HL-60/S4 (cell line): ENCODE results near the gene RXRA.

ENCODE experiments used
- in situ Hi-C: fragments of 300-500 bp; cut with MboI; formaldehyde crosslinking; loops from 2 replicates; pipeline ENCODE4 v1.14.3; 2022; ENCODE audit warnings: low sequenced_read_pairs

The RXRA gene

GRCh38 chr9:134322781-134323241 lies 3.4 kb upstream of the RXRA start:
- in situ Hi-C loops, result no loop called here

GRCh38 chr9:134323741-134324358 lies 2.4 kb upstream of the RXRA start:
- in situ Hi-C loops, result no loop called here

GRCh38 chr9:134324359-134325095 lies 1.7 kb upstream of the RXRA start:
- in situ Hi-C loops, result no loop called here

- in situ Hi-C loops, result no loop called here
Observed at GRCh38 chr9:134325096-134325812, 1.0 kb upstream of the RXRA start.

- in situ Hi-C loops, result no loop called here
Observed at GRCh38 chr9:134326724-134327601, 708 bp downstream of the RXRA start.

GRCh38 chr9:134327671-134328231 lies 1.5 kb downstream of the RXRA start:
- in situ Hi-C loops, result no loop called here

- in situ Hi-C loops, result no loop called here
Observed at GRCh38 chr9:134328341-134328840, 2.1 kb downstream of the RXRA start.

- in situ Hi-C loops, result no loop called here
Observed at GRCh38 chr9:134328841-134329575, 2.8 kb downstream of the RXRA start.

- in situ Hi-C loops, result no loop called here
Observed at GRCh38 chr9:134329576-134329855, 3.3 kb downstream of the RXRA start.

- in situ Hi-C loops, result no loop called here
Observed at GRCh38 chr9:134329886-134330285, 3.6 kb downstream of the RXRA start.

- in situ Hi-C loops, result no loop called here
Observed at GRCh38 chr9:134330590-134330989, 4.3 kb downstream of the RXRA start.

GRCh38 chr9:134331186-134332025 lies 5.2 kb downstream of the RXRA start:
- in situ Hi-C loops, result no loop called here

- in situ Hi-C loops, result no loop called here
Observed at GRCh38 chr9:134332266-134332665, 6.0 kb downstream of the RXRA start.

GRCh38 chr9:134332841-134333233 lies 6.6 kb downstream of the RXRA start:
- in situ Hi-C loops, result no loop called here

- in situ Hi-C loops, result no loop called here
Observed at GRCh38 chr9:134333234-134333873, 7.1 kb downstream of the RXRA start.

- in situ Hi-C loops, result no loop called here
Observed at GRCh38 chr9:134333874-134334581, 7.8 kb downstream of the RXRA start.

GRCh38 chr9:134335061-134335460 lies 8.8 kb downstream of the RXRA start:
- in situ Hi-C loops, result no loop called here
